Lung microvascular endothelial cell (primary cell): ENCODE data around the gene RNF133. TPM values are rescaled to one million over a fixed set of nuclear protein-coding genes. Genes with fewer than 3 reads are reported as not detected.
A peak's percentile ranks its signal among the peaks of the same experiment; 100 is the strongest.

ENCODE experiments used
- DNase-seq, 2 donors: peaks; one replicate each; pipeline versions ENCODE4 v3.0.0 to v3.0.0-alpha.2; 2010; ENCODE audit warnings: low read depth in 2 of 2
- total RNA-seq: library from RNA; depleted of rRNA; stranded (reverse); fragments of >200 nt; gene quantifications from 2 replicates; pipeline ENCODE4 v1.2.1, GENCODE V29; 2014

RNF133 gene
- 0.22 and 0.60 TPM in 2 replicates for total RNA-seq

GRCh38 chr7:122699017-122699416 lies at the start of gene RNF133:
Gene RNF133 (minus strand): TSS chr7:122699117. CDS start chr7:122698918, 199 bp downstream.
- DNase-seq: no peak

GRCh38 chr7:122748195-122748594 lies 49.3 kb upstream of the RNF133 start:
- DNase-seq: no peak

GRCh38 chr7:122746948-122747347 lies 48.0 kb upstream of the RNF133 start:
- peak in 1 of 2 donors; percentile 10 for DNase-seq

DNA sequence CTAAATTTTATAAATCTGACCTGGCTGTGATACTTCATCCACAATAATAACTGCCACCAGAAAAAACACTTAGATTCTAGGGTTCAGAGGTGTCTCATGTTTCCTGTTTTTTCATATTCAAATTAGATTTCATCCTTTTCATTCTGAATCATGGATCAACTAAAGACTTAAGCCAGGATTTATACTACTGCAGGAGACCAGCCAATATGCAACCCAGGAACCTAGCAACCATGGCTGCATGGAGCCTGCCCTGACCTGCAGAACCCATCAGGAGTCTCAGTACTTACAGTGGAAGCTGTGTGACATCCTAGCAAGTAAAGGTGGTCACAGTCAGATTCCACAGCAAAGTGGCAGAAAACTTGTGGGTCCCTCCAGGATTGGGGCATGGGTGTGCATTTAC lies 44.3 kb upstream of the RNF133 start:
- no peak for DNase-seq

DNA sequence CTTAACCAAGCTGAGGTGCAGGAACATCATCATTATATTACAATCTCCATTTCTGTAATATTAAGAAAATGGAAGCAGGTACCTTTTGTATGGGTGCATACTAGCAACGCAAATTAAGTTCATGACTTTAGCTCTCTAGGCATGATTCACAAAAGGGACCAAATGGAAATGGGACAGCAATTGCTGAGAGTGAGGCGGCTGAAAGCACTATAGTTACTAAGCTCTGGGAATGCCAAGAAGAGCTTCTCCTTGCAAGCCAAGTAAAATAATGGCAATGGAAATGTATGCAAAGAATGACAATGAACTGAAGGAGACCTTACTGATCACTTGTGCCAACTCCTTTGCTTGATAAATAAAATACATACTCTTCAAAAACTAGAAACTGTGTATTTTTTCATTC lies 40.0 kb upstream of the RNF133 start:
- DNase-seq: no peak

GRCh38 chr7:122736183-122736582 lies 37.3 kb upstream of the RNF133 start:
- DNase-seq: peak in 1 of 2 donors; percentile 10

DNA sequence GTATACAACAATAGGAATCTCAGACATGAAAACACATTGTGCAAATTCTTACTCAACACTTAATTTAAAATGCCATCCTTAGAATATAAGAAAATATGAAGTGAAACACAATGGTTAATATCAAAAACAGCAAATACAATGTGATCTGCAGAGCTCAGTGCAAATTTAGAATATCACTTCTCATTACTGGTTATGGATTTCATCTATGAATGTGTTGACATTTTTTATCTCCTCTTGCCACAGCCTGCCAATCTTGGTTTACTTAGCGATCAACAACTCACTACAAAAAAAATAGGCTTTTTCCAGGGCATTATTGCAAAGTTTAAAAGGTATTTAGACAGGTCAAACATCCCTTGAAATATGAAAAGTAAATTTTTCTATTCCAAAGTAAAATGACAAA lies 28.8 kb upstream of the RNF133 start:
- DNase-seq: no peak

DNA sequence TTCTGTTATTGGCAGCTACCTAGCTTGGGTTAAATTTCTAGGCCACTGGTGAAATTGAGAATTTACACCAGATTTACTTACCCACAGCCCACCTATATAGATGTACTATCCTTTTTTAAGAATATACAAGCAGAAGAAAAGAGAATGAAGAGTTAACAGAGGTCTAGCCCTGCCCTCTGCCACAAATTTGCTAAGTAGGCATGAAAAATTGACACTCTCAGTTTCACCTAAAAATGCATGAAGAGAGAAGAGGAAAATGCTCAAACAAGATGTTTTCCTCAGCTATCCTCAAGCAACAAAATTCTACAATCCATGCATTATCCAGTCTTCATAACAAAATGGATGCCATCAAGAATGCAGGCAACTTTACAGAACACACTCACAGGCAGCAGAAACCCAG lies 28.4 kb upstream of the RNF133 start:
- DNase-seq: no peak

- no peak for DNase-seq
Measured at GRCh38 chr7:122726881-122727280, 28.0 kb upstream of the RNF133 start.

- DNase-seq: no peak
Measured at GRCh38 chr7:122724366-122724765, 25.4 kb upstream of the RNF133 start.

GRCh38 chr7:122719010-122719578 lies 20.2 kb upstream of the RNF133 start:
- DNase-seq: no peak

GRCh38 chr7:122717356-122718089 lies 18.6 kb upstream of the RNF133 start:
- no peak for DNase-seq

GRCh38 chr7:122715183-122715582 lies 16.3 kb upstream of the RNF133 start:
- no peak for DNase-seq

DNA sequence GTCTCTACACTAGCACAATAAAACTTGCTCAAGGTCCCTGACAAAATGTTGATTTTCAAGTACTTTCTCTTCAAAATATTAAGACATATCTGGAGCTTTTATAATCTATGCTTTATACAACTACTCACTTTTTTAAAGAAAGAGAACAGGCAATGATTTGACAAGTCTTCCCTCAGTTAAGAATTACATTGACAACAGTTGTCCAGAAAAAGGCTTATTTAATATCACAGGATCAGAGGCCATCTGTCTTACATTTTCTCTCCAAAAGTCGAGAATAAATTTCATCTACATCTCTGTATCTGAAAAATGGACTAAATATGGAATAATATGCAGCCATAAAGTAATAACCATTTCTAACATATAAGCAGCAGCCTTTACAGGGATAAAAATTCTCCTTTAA lies 12.0 kb upstream of the RNF133 start:
- no peak for DNase-seq

- no peak for DNase-seq
Measured at GRCh38 chr7:122709930-122710646, 11.2 kb upstream of the RNF133 start.

- no peak for DNase-seq
Measured at GRCh38 chr7:122706836-122707235, 7.9 kb upstream of the RNF133 start.

DNA sequence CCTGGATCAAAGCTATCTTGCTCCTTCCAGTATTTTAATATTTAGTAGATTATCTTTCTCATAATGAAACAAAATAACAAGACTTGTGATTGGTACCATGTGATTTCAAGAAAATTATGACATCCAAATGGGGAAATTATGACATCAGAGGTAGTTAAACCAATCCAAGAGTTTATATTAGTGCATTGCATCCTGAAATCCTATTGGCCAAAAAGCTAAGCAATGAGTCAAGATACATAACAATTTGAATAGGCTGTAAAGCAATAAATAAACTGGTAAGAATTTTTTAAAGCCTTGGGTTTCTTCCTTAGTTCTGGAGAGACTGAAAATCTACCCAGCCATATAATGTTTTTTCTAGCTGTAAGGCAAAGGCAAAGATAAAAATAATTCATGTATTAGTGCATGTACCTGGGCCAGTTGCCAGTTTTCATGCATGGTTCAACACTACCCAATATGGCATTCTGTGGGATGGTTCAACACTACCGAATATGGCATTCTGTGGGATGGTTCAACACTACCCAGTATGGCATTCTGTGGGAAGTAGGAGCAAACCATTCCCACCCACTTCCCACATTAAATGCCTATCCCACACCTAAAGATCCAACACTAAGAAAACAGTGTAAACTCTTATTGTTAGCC lies 4.1 kb upstream of the RNF133 start, which contains the start of gene RNF148:
Gene RNF148, minus strand, starts transcription at position 51 of the 639 bp plus-strand sequence. CDS start 172 bp downstream, outside the sequence.
- DNase-seq: no peak

DNA sequence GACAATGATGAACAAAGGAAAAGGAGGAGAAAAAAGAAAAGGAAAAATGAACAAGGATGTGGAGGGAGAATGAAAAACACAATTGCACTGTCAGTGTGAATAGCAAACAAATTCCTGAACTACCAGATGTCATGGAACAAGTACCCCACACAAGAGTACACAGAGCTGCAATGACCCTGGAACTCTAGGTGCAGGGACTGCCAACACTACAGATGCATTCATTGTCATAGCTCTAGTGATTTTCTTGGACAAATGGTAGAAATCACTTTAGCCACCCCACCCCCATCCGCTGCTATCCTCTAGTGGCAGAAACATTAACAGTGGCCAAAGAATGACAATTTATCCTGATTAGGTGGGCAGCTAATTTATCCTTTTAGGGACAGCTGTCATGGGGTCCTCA lies 3.1 kb downstream of the RNF133 start:
- DNase-seq: no peak

GRCh38 chr7:122694697-122695096 lies 4.2 kb downstream of the RNF133 start:
- no peak for DNase-seq

- DNase-seq: peak in 1 of 2 donors; percentile 6
Measured at GRCh38 chr7:122692769-122693309, 6.1 kb downstream of the RNF133 start.

- DNase-seq: no peak
Measured at GRCh38 chr7:122691569-122692235, 7.2 kb downstream of the RNF133 start.
